ENCODE data around the gene DDX27. TPM values are rescaled to one million over a fixed set of nuclear protein-coding genes. Genes with fewer than 3 reads are reported as not detected.
"Not testable (repeated sequence)": the region's sequence is repeated elsewhere in the genome, so short reads cannot be mapped to it uniquely, and the experiment has no call there.

Gene DDX27, protein sequence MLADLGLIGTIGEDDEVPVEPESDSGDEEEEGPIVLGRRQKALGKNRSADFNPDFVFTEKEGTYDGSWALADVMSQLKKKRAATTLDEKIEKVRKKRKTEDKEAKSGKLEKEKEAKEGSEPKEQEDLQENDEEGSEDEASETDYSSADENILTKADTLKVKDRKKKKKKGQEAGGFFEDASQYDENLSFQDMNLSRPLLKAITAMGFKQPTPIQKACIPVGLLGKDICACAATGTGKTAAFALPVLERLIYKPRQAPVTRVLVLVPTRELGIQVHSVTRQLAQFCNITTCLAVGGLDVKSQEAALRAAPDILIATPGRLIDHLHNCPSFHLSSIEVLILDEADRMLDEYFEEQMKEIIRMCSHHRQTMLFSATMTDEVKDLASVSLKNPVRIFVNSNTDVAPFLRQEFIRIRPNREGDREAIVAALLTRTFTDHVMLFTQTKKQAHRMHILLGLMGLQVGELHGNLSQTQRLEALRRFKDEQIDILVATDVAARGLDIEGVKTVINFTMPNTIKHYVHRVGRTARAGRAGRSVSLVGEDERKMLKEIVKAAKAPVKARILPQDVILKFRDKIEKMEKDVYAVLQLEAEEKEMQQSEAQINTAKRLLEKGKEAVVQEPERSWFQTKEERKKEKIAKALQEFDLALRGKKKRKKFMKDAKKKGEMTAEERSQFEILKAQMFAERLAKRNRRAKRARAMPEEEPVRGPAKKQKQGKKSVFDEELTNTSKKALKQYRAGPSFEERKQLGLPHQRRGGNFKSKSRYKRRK
- 48.4 TPM for polyA plus RNA-seq (ENCODE audit: insufficient read length)
- long read RNA-seq, donor 1, partial matches to known transcripts: 36 of 40 reads
- long read RNA-seq, donor 1, other reads (novel, unspliced or antisense): 0 of 40 reads
- long read RNA-seq, donor 2, partial matches to known transcripts: 49 of 50 reads
- long read RNA-seq, donor 2, other reads (novel, unspliced or antisense): 0 of 50 reads
- long read RNA-seq, donor 3, partial matches to known transcripts: 20 of 21 reads
- long read RNA-seq, donor 3, other reads (novel, unspliced or antisense): 0 of 21 reads
- long read RNA-seq, donor 4: 0 reads
- long read RNA-seq, donor 5, transcript DDX27-207 (21 exons, 2,693 nt): major isoform, 10 of 40 reads
- long read RNA-seq, donor 5, partial matches to known transcripts: 30 of 40 reads
- long read RNA-seq, donor 5, other reads (novel, unspliced or antisense): 0 of 40 reads
- long read RNA-seq, donor 6, partial matches to known transcripts: 24 of 26 reads
- long read RNA-seq, donor 6, other reads (novel, unspliced or antisense): 0 of 26 reads
- long read RNA-seq, donor 7, partial matches to known transcripts: 46 of 50 reads
- long read RNA-seq, donor 7, other reads (novel, unspliced or antisense): 0 of 50 reads
- long read RNA-seq, donor 8, partial matches to known transcripts: 9 of 12 reads
- long read RNA-seq, donor 8, other reads (novel, unspliced or antisense): 0 of 12 reads

- peak; percentile 100 for DNase-seq
Observed at GRCh38 chr20:49219091-49219923, at the start of gene DDX27. DDX27 (plus strand) TSS chr20:49219416; CDS start chr20:49219449, 33 bp downstream.

- no peak for DNase-seq
Observed at GRCh38 chr20:49169547-49169946, 49.7 kb upstream of the DDX27 start.

- no peak for DNase-seq
Observed at GRCh38 chr20:49170714-49171113, 48.5 kb upstream of the DDX27 start.

GRCh38 chr20:49171909-49172308 lies 47.3 kb upstream of the DDX27 start:
- no peak for DNase-seq

- no peak for DNase-seq
Observed at GRCh38 chr20:49172413-49172812, 46.8 kb upstream of the DDX27 start.

GRCh38 chr20:49174183-49174582 lies 45.0 kb upstream of the DDX27 start:
- DNase-seq: no peak

DNA sequence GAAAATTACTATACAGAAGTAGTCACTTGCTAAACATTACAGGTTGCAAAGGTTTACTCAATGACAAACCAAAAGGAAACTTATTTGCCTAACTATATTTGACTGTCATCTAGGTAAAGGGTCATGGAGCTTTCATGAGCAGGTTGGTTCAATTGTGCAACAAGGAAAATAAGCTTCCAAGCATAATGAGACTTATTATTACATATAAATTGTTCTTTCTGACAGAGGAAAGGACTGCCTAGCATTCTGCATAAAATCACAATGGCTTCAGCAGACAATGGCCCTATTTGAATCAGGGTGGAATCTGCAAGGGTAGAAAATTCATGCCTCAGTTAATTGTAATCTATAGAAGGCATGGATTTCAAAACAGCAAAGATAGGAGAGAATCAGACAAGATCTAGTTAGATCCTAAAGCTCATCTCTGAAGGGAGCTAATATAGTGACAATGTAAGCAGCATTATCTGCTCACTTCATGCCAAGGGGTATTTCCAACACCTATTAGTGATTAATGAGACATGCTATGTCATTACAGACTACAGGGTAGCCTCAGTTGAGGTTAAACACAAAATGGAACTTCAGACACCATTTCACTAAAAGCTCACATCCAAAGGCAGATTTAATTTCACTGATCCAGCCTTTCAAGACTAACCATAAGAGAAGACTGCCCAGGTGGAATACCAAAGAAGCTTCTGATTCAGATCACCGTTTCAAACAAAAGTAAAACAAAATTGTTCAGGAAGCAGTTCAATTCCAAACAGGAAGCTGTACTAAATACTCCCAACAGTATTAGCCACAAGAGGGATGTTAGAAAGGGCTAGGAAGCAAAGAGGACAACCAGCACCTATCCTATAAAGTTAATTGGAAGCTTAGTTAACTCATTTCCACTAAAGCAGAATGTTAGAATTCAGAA lies 39.6 kb upstream of the DDX27 start:
- no peak for DNase-seq

DNA sequence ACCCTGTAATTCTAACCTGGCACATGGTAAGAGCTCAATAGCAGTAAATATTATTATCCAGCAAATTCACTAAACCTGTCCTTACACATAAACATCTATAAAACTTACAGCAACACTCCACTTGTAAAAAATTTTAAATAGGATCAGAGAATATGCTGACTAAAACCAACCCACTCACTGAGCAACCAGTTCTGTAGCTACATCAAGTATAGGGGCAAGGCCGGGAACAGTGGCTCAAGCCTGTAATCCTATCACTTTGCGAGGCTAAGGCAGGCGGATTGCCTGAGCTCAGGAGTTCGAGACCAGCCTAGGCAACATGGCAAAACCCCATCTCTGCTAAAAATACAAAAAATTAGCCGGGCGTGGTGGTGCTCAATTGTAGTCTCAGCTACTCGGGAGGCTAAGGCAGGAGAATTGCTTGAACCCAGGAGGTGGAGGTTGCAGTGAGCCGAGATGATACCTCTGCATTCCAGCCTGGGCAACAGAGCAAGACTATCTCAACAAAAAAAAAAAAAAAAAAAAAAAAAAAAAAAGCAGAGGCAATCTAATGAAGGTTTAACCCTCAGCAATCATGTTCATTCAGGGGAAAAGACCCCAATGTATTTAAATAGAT lies 37.8 kb upstream of the DDX27 start:
- no peak for DNase-seq

GRCh38 chr20:49183444-49183843 lies 35.8 kb upstream of the DDX27 start:
- no peak for DNase-seq

GRCh38 chr20:49184084-49184501 lies 35.1 kb upstream of the DDX27 start:
- not testable (repeated sequence) for DNase-seq

GRCh38 chr20:49184691-49185070 lies 34.5 kb upstream of the DDX27 start:
- no peak for DNase-seq

DNA sequence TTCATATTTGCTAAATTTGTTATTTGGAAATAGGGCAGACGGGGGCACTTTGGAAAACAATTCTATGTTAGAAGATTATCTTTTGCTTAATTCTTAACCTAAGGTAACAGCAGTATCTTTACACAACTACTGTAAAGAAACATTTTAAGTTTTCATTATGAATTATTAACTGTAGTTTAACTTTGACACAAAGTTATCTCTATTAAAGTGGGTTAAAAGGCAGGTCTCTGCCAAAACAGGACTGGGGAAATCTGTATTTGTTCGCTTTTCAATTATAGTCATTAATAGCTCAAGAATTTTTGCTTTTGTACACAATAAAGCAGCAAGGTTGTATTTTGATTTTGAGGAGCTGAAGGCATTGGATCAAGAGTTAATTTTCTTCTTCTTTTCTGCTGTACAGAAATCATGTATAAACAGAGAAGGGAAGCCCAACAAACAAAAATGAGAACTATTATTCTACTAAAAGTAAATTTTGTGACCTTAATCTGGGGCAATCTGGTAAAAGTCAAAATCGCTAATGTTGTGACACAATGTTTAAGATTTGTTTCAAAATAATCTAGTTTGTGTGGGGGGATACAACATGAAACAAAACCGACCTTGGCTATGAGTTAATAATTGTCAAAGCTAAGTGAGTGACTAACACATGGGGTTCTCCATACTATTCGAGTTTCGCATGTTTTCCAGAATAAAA lies 34.0 kb upstream of the DDX27 start:
- no peak for DNase-seq

DNA sequence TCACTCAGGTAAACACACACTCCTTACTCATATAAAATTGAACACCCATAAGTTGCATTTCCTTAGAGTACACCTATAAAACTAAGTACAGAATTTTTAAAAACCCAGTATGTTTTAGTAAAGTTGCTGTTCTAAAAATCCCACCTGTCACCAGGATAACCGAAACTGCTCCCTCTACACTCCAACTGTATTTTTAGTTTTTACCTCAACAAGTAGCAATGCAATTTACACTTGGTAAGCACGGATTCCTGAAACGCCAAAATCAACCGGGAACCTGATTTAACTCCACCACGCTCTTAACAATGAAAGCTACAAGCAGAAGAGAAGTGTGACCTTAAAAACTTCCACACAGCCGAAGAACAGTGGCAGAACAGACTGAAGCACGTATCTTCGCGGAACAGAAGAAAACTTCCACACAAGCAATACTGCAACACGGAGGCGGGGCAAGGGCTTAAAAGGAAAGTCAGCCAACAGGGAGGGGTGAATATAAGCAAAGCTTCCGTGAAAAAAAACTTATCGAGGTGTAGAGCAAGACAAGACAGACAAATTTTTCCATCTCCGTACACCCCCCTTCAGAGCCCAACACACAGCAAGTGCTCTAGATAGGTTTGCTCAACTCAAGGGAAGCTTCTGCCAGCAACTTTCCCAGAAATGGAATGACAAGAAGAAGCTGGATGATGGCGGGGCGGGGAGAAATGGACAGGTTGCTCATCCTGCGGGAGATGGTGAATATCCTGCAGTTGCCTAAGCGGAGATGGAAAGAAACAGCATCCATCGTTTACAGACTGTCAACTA lies 32.5 kb upstream of the DDX27 start:
- DNase-seq: peak; percentile 47

- no peak for DNase-seq
Observed at GRCh38 chr20:49187330-49187850, 31.8 kb upstream of the DDX27 start.

DNA sequence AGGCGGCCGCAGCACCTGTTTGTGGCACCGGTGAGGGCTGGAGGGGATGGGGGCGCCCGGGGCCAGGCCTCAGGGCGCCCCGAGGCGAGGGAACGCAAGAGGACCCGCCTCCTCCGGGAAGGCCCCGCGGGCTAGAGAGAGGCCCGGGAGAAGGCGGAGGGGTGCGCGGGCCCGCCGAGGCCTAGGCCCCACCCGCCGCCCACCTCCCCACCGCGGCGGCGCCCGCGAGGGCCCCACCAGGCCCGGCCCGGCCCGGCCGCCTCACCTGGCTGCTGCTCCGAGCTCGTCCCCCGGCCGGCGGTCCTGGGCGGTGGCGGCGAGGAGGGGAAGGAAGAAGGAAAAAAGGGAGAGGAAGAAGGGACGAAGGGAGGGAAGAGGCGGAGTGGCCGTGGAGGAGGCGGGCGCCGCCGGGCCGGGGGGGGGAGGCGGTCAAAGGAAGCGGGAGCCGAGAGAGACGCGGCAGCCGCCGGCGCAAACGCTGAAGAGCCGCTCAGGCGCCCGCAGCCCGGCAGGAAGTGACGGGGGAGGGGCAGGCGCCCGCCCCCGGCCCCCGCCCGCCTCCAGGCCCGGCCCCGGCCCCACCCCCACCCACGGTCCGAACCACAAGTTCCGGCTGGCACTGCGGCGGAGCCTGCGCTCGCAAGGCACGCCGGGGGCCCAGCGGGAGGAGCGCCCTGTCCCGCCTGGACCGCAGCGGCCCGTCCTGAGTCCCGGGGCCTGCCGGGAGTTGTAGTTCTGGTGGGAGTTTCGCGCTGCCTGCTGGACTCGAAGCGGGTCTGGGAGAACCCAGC lies 31.2 kb upstream of the DDX27 start, which contains the start of gene STAU1:
Gene STAU1, minus strand, starts transcription at position 484 of the 791 bp plus-strand sequence. CDS start 22,133 bp downstream, outside the sequence.
- peak; percentile 92 for DNase-seq

GRCh38 chr20:49192944-49193518 lies 26.2 kb upstream of the DDX27 start:
- not testable (repeated sequence) for DNase-seq

Measured in left kidney (tissue), 8 donors.